Keratinocyte (primary cell): ENCODE measurements around the gene SKI.

Experiments used
- CTCF ChIP-seq, 3 experiments: IDR thresholded peaks in 1 of 3; conservative IDR thresholded peaks in 1 of 3; optimal IDR thresholded peaks in 1 of 3; 2 replicates in 2 of 3; 3 replicates in 1 of 3; pipeline versions ENCODE3 to v1.5.1; 2011; ENCODE audit warnings: low read length in 3 of 3, mild to moderate bottlenecking in 3 of 3, moderate library complexity in 2 of 3, control low read depth in 1 of 3, inconsistent platforms in 1 of 3; ENCODE audit not compliant: insufficient read depth in 2 of 3; ENCODE audit errors: extremely low read depth in 1 of 3
- EZH2 ChIP-seq: IDR thresholded peaks from one replicate; pipeline ENCODE4 v1.6.1; 2012; ENCODE audit warnings: inconsistent platforms, mild to moderate bottlenecking, low read length, moderate library complexity

- TF ChIP-seq CTCF (optimal IDR thresholded peaks at IDR 0.05 in 1 of 3, IDR thresholded peaks at IDR 0.05 in 1 of 3, conservative IDR thresholded peaks at IDR 0.05 in 1 of 3; ENCODE audit: extremely low read depth in 1 of 3, insufficient read depth in 2 of 3, low read length in 3 of 3) = no peak
- no peak for TF ChIP-seq EZH2
Measured at GRCh38 chr1:2341706-2342383, 113.7 kb downstream of the SKI start.
